Caco-2 (cell line): Measurements from ENCODE around the gene WHAMM. TPM values are rescaled to one million over a fixed set of nuclear protein-coding genes. Genes with fewer than 3 reads are reported as not detected.

ENCODE experiments used
- Bru-seq: library from RNA; stranded (reverse); fragments of 400-500 nt; gene quantifications from one replicate; lab custom pipeline; 2021; lab: Mats Ljungman, UMichigan
- BruChase-seq, 2 experiments: library from RNA; stranded (reverse); fragments of 400-500 nt; gene quantifications; one replicate each; lab custom pipeline; 2021; lab: Mats Ljungman, UMichigan
- BruUV-seq: library from RNA; stranded (reverse); fragments of 400-500 nt; replicated peaks from 2 replicates; lab custom pipeline; 2021; lab: Mats Ljungman, UMichigan
- CTCF ChIA-PET: fragments of 300-600 bp; sonication (Branson Sonifier 250); formaldehyde crosslinking; loops from one replicate; lab custom pipeline; 2022; ENCODE audit warnings: antibody characterized with exemption; lab: Charles Lee
- POLR2A ChIA-PET: fragments of 300-600 bp; sonication (Branson Sonifier 250); formaldehyde crosslinking; loops from one replicate; lab custom pipeline; 2022; ENCODE audit warnings: antibody characterized with exemption; lab: Charles Lee
- DNase-seq, 2 experiments: peaks; one replicate each; pipeline versions ENCODE4 v3.0.0 to v3.0.0-alpha.2; 2020 to 2022
- H3K27me3 ChIP-seq: replicated peaks from 2 replicates; pipeline ENCODE4 v1.6.0; 2011; ENCODE audit warnings: low read length; ENCODE audit not compliant: control insufficient read depth, insufficient read depth
- H3K36me3 ChIP-seq: 2 replicates; pipeline ENCODE4 v1.5.1; 2011; ENCODE audit warnings: low read length; ENCODE audit not compliant: control insufficient read depth, insufficient read depth
- H3K4me1 ChIP-seq: fragments of 250-450 bp; sonication (Bioruptor Pico); 2 replicates; pipeline ENCODE4 v1.5.1; 2020; ENCODE audit warnings: mild to moderate bottlenecking
- H3K4me3 ChIP-seq: 2 replicates; pipeline ENCODE4 v1.5.1; 2011; ENCODE audit warnings: low read depth, mild to moderate bottlenecking, control low read depth, low read length
- H3K9me3 ChIP-seq: fragments of 250-450 bp; sonication (Bioruptor Pico); 2 replicates; pipeline ENCODE4 v1.5.1; 2020; ENCODE audit warnings: mild to moderate bottlenecking, moderate library complexity
- H3K27ac Mint-ChIP-seq: one replicate; pipeline ENCODE4 v1.8.0; 2022; ENCODE audit warnings: mixed read lengths; ENCODE audit not compliant: unreplicated experiment
- H3K27me3 Mint-ChIP-seq: one replicate; pipeline ENCODE4 v1.8.0; 2022; ENCODE audit warnings: mixed read lengths; ENCODE audit not compliant: insufficient read depth, unreplicated experiment
- H3K36me3 Mint-ChIP-seq: one replicate; pipeline ENCODE4 v1.8.0; 2022; ENCODE audit warnings: mild to moderate bottlenecking, mixed read lengths; ENCODE audit not compliant: insufficient read depth, unreplicated experiment
- H3K4me1 Mint-ChIP-seq: one replicate; pipeline ENCODE4 v1.8.0; 2022; ENCODE audit warnings: low read depth, mixed read lengths; ENCODE audit not compliant: unreplicated experiment
- H3K4me3 Mint-ChIP-seq: one replicate; pipeline ENCODE4 v1.8.0; 2022; ENCODE audit warnings: mild to moderate bottlenecking, moderate library complexity, mixed read lengths; ENCODE audit not compliant: unreplicated experiment
- H3K9me3 Mint-ChIP-seq: one replicate; pipeline ENCODE4 v1.8.0; 2022; ENCODE audit warnings: mixed read lengths; ENCODE audit not compliant: unreplicated experiment
- intact Hi-C: fragments of 100-400 bp; cut with micrococcal nuclease; formaldehyde crosslinking; loops from one replicate; pipeline ENCODE4 v1.10.0; 2022; ENCODE audit not compliant: unreplicated experiment
- long read RNA-seq: library from polyadenylated mRNA; stranded (forward); transcript quantifications from one replicate; pipeline ENCODE4 v2.0.0, GENCODE V29; 2022
- total RNA-seq: library from RNA; stranded (reverse); gene quantifications from 2 replicates; pipeline ENCODE4 v1.2.3, GENCODE V29; 2022
- TF ChIP-seq, protein P1 (sequence below), 2 experiments: fragments of 200-600 bp in 1 of 2; IDR thresholded peaks; 1 replicate in 1 of 2; 2 replicates in 1 of 2; pipeline versions ENCODE4 v1.5.1 to v1.8.0; 2011 to 2022; ENCODE audit warnings: antibody characterized with exemption in 1 of 2, control low read depth in 1 of 2, inconsistent platforms in 1 of 2, low read depth in 1 of 2, low read length in 1 of 2, mild to moderate bottlenecking in 1 of 2, moderate library complexity in 1 of 2; ENCODE audit not compliant: insufficient read depth in 1 of 2, severe bottlenecking in 1 of 2, unreplicated experiment in 1 of 2

WHAMM gene, protein sequence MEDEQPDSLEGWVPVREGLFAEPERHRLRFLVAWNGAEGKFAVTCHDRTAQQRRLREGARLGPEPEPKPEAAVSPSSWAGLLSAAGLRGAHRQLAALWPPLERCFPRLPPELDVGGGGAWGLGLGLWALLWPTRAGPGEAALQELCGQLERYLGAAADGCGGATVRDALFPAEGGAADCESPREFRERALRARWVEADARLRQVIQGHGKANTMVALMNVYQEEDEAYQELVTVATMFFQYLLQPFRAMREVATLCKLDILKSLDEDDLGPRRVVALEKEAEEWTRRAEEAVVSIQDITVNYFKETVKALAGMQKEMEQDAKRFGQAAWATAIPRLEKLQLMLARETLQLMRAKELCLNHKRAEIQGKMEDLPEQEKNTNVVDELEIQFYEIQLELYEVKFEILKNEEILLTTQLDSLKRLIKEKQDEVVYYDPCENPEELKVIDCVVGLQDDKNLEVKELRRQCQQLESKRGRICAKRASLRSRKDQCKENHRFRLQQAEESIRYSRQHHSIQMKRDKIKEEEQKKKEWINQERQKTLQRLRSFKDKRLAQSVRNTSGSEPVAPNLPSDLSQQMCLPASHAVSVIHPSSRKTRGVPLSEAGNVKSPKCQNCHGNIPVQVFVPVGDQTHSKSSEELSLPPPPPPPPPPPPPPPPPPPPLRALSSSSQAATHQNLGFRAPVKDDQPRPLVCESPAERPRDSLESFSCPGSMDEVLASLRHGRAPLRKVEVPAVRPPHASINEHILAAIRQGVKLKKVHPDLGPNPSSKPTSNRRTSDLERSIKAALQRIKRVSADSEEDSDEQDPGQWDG
- total RNA-seq: 7.4 and 7.8 TPM in 2 replicates
- Bru-seq, nascent RNA: percentile 87 among the genes with signal in this experiment
- BruChase-seq, experiment 1, labeled RNA remaining after a 2-hour chase: percentile 74 among the genes with signal in this experiment
- percentile 73 among the genes with signal in this experiment for BruChase-seq, experiment 2, labeled RNA remaining after a 6-hour chase
- long read RNA-seq, full-length matches to known transcripts: 1 of 5 reads
- long read RNA-seq, partial matches to known transcripts: 0 of 5 reads
- long read RNA-seq, other reads (novel, unspliced or antisense): 4 of 5 reads

DNA sequence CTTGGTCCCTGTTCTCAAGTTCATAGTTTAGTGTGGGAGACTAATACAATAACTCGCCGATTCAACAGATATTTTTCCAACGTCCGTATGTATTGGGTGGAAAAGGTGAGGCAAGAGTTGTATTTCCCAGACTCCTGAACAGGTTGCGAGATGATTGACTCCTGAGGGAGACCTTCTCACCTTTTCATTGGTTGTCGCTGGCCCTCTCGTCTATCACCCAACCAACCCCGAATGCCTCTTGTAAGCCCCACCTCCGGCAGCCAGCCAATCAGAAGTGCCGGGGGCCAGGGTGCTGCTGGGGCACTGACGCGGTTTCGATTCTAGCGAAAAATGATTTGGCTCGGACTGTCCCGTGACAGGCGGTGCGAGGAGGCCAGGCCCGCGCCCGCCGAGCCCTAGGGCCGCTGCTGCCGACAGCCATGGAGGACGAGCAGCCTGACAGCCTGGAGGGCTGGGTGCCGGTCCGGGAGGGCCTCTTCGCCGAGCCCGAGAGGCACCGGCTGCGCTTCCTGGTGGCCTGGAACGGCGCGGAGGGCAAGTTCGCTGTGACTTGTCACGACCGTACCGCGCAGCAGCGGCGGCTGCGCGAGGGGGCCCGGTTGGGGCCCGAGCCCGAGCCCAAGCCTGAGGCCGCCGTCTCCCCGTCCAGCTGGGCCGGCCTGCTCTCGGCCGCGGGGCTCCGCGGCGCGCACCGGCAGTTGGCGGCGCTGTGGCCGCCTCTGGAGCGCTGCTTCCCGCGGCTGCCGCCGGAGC lies at the start of gene WHAMM:
TSS of gene WHAMM (plus strand) at position 321 of the 753 bp plus-strand sequence. CDS start at position 420, 99 bp downstream.
- Histone ChIP-seq H3K27me3 (no peaks in the 10 kb centered on the region), H3K4me1 (no peaks in the 10 kb centered on the region), H3K4me3 (peak within 1 kb of the TSS; percentile 87), H3K9me3 (no peaks in the 10 kb centered on the region), H3K36me3 (no peaks in the 10 kb centered on the region)
- Mint-ChIP-seq H3K36me3 (peaks cover 15% of the 10 kb centered on the region), H3K27ac (peak within 1 kb of the TSS; percentile 81), H3K4me3 (peak within 1 kb of the TSS; percentile 87), H3K4me1 (peaks cover 9% of the 10 kb centered on the region), H3K9me3 (no peaks in the 10 kb centered on the region), H3K27me3 (no peaks in the 10 kb centered on the region)
- peak; percentile 97 to 98 for DNase-seq
- no TSS peak for BruUV-seq
- TF ChIP-seq, protein P1, sequence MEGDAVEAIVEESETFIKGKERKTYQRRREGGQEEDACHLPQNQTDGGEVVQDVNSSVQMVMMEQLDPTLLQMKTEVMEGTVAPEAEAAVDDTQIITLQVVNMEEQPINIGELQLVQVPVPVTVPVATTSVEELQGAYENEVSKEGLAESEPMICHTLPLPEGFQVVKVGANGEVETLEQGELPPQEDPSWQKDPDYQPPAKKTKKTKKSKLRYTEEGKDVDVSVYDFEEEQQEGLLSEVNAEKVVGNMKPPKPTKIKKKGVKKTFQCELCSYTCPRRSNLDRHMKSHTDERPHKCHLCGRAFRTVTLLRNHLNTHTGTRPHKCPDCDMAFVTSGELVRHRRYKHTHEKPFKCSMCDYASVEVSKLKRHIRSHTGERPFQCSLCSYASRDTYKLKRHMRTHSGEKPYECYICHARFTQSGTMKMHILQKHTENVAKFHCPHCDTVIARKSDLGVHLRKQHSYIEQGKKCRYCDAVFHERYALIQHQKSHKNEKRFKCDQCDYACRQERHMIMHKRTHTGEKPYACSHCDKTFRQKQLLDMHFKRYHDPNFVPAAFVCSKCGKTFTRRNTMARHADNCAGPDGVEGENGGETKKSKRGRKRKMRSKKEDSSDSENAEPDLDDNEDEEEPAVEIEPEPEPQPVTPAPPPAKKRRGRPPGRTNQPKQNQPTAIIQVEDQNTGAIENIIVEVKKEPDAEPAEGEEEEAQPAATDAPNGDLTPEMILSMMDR (IDR thresholded peaks at IDR 0.05; ENCODE audit: insufficient read depth in 1 of 2, low read depth in 1 of 2, low read length in 1 of 2, severe bottlenecking in 1 of 2, unreplicated experiment in 1 of 2): no peak
- intact Hi-C loops: loop anchor here (1.0 to 10.0 kb wide), 4 partner anchors 59 to 243 kb away; partner anchors contain the start of genes C15orf40 and RAMAC
- CTCF ChIA-PET: interaction anchor here (1.0 kb wide), 1 partner anchor 59 kb away, joined by 3 read pairs; no protein-coding TSS in a partner anchor
- POLR2A ChIA-PET: interaction anchor here (2.8 kb wide), 1 partner anchor 59 kb away, joined by 16 read pairs; no protein-coding TSS in a partner anchor

DNA sequence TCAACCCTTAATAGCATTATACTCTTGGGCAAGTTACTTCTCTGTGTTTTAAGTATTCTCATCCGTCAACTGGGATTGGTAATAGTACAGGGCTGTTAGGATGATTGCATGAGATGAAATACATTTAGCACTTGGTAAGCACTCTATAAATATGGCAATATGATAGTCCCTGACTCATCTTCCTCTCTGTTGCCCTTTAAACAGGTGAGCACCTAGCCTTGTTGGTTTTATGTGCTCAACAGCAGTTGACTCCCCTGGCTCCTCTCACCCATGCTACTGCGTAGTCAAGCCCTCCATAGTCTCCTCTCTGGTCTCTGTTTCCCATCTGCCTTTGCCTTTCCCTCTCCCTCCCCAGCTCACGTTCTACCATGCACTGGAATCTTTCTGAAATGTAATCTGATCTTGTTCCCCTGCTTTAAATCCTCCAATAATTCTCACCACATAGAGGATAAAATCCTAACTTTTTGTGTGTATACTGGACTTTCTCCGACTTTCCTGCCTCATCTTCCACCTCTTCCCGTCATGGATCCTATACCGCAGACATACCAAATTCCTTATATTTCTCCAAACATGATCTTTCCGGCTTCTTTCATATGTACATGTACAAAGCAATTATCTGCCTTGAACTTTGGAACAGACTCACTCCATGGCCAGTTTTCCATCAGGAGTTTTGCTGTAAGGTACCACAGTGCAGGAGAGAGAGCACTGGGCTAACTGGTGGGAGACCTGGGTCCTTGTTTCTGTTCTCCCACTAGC lies 45.9 kb upstream of the WHAMM start:
- no peaks in the 10 kb centered on the region for H3K9me3 Mint-ChIP-seq
- H3K9me3 ChIP-seq: no peaks in the 10 kb centered on the region
- intact Hi-C loops: no loop called here
- no peak overlapping the region for H3K27ac Mint-ChIP-seq
- H3K4me1 Mint-ChIP-seq: peaks cover 6% of the 10 kb centered on the region
- BruUV-seq: no TSS peak
- H3K4me3 ChIP-seq: no peak overlapping the region
- no peak overlapping the region for H3K4me3 Mint-ChIP-seq
- no peaks in the 10 kb centered on the region; the same call in 1 of the 2 replicates for H3K36me3 ChIP-seq
- H3K27me3 Mint-ChIP-seq: no peaks in the 10 kb centered on the region
- ChIA-PET POLR2A (no interaction called here), CTCF (interaction anchor here (0.7 kb wide), 1 partner anchor 157 kb away, joined by 3 read pairs; no protein-coding TSS in a partner anchor)
- peaks cover 4% of the 10 kb centered on the region for H3K36me3 Mint-ChIP-seq
- no peaks in the 10 kb centered on the region for H3K4me1 ChIP-seq
- DNase-seq: no peak
- TF ChIP-seq, protein P1 (IDR thresholded peaks at IDR 0.05; ENCODE audit: insufficient read depth in 1 of 2, low read depth in 1 of 2, low read length in 1 of 2, severe bottlenecking in 1 of 2, unreplicated experiment in 1 of 2): no peak
- H3K27me3 ChIP-seq: no peaks in the 10 kb centered on the region
